Spleen (tissue), 7 donors: ENCODE data around the gene OR5C1.

Experiments used
- CTCF ChIP-seq, 11 experiments: fragments of 200-600 bp in 7 of 11; fragments of 450-650 bp in 4 of 11; sonication (generic) in 4 of 11; IDR thresholded peaks in 8 of 11; conservative IDR thresholded peaks in 3 of 11; 1 replicate in 7 of 11; 2 replicates in 4 of 11; pipeline versions ENCODE4 v1.4.0 to v1.8.0; 2016 to 2021; ENCODE audit warnings: antibody characterized with exemption in 11 of 11, inconsistent platforms in 4 of 11, mild to moderate bottlenecking in 1 of 11
- POLR2AphosphoS5 ChIP-seq, 3 donors: sonication (generic); formaldehyde crosslinking; IDR thresholded peaks; one replicate each; pipeline ENCODE4 v1.5.1; 2017; ENCODE audit warnings: antibody characterized with exemption in 3 of 3
- donor health status: DM: no; HTN: no; CAD: no; lungs with moderate emphysema.
- donor health status: DM: no; HTN: no; CAD: no.
- donor health status: DM: no; HTN: no; CAD: no.

GRCh38 chr9:122819791-122820489 is 31.2 kb downstream of the OR5C1 start:
- TF ChIP-seq CTCF (IDR thresholded peaks at IDR 0.05 in 8 of 11, conservative IDR thresholded peaks at IDR 0.05 in 3 of 11) (no peak), POLR2AphosphoS5 (IDR thresholded peaks at IDR 0.05) (no peak)
